ENCODE data around the gene MBD5.

DNA sequence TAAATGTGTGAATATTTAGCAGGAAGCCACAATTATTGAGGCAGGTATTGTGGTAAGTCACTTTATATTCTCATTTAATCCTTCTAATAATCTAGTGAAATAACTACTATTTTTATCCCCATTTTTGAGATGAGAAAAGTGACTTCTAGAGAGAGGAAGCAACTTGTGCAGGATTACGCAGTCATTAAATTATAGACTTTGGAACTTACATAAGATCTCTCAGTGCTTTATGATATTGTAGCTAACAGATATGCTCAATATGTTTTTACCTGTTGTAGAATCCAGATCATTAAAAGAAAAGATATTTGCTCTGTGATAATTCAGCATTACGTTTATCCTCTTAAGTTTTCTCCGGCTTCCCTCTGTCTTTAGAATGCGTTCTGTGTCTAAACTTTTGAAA, 50.5 kb downstream of the MBD5 start:
- no peak for TF ChIP-seq CTCF (IDR thresholded peaks at IDR 0.05)
- no peak for TF ChIP-seq POLR2A (IDR thresholded peaks at IDR 0.05)

All from thyroid gland (tissue), 4 donors.